ENCODE results near the gene CERK. TPM values are rescaled to one million over a fixed set of nuclear protein-coding genes. Genes with fewer than 3 reads are reported as not detected.

The CERK gene
- total RNA-seq, 4 donors from 2014 or later, result 19.2 to 46.2 (median 36.6) TPM

DNA sequence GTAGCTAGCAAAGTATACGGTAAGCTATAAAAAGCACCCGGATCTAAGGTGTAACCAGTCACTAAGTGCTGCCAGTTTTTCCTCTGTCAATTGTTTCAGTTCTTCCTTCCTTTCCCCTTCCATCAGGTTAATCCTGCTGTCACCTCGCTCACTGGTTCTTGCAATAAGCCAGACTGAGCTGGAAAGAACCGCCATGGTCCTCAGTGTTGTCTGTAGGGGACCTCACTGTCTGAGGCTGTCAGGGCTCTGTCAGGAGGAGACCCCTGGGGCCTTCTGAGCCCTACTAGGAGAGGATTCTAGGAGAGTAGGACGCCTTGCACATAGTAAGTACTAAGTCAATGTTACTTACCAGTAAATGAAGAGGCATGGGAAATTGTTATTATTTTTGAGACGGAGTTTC lies 23.0 kb upstream of the CERK start:
- Histone ChIP-seq H3K27me3 (no peaks in the 10 kb centered on the region), H3K27ac (no peak overlapping the region), H3K4me1 (peaks cover 25% of the 10 kb centered on the region), H3K4me3 (peak overlapping the region; percentile 73), H3K36me3 (no peaks in the 10 kb centered on the region), H3K9me3 (no peaks in the 10 kb centered on the region)
- no peak for DNase-seq (ENCODE audit: low spot score in 2 of 2)
- TF ChIP-seq, protein P1, sequence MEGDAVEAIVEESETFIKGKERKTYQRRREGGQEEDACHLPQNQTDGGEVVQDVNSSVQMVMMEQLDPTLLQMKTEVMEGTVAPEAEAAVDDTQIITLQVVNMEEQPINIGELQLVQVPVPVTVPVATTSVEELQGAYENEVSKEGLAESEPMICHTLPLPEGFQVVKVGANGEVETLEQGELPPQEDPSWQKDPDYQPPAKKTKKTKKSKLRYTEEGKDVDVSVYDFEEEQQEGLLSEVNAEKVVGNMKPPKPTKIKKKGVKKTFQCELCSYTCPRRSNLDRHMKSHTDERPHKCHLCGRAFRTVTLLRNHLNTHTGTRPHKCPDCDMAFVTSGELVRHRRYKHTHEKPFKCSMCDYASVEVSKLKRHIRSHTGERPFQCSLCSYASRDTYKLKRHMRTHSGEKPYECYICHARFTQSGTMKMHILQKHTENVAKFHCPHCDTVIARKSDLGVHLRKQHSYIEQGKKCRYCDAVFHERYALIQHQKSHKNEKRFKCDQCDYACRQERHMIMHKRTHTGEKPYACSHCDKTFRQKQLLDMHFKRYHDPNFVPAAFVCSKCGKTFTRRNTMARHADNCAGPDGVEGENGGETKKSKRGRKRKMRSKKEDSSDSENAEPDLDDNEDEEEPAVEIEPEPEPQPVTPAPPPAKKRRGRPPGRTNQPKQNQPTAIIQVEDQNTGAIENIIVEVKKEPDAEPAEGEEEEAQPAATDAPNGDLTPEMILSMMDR (IDR thresholded peaks at IDR 0.05), result no peak
- TF ChIP-seq EP300 (IDR thresholded peaks at IDR 0.05) (no peak), POLR2A (IDR thresholded peaks at IDR 0.05) (no peak), POLR2AphosphoS5 (IDR thresholded peaks at IDR 0.05) (no peak)
- 63% methylated on average over 6 of the region's 6 CpGs for WGBS

DNA sequence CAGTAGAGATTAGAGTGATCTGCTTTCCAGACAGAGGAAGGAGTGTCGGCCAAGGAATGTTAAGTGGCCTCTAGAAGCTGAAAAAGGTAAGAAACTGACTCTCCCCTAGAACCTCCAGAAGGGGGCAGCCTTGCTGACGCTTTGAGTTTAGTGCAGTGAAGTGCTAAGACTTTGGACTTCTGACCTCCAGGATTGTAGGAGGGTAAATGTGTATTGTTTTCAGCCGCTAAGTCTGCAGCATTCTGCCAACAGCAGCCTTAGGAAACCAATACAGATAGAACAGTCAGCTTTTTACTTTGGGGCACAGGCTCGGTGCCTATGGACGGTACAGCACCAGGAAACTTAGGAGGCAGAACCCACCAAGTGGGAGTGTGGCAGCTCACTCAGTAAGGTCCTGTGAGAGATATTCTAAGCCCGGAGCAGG lies 20.8 kb upstream of the CERK start:
- H3K27me3 ChIP-seq, result no peaks in the 10 kb centered on the region
- no peak overlapping the region for H3K27ac ChIP-seq
- no peak for DNase-seq (ENCODE audit: low spot score in 2 of 2)
- no peaks in the 10 kb centered on the region for H3K9me3 ChIP-seq
- TF ChIP-seq, protein P1 (IDR thresholded peaks at IDR 0.05), result peak; percentile 6 to 56
- TF ChIP-seq POLR2AphosphoS5 (IDR thresholded peaks at IDR 0.05) (no peak), POLR2A (IDR thresholded peaks at IDR 0.05) (no peak), EP300 (IDR thresholded peaks at IDR 0.05) (no peak)
- peaks cover 33% of the 10 kb centered on the region for H3K4me1 ChIP-seq
- no peak overlapping the region for H3K4me3 ChIP-seq
- WGBS, result 52% methylated on average over 6 of the region's 6 CpGs
- no peaks in the 10 kb centered on the region for H3K36me3 ChIP-seq

DNA sequence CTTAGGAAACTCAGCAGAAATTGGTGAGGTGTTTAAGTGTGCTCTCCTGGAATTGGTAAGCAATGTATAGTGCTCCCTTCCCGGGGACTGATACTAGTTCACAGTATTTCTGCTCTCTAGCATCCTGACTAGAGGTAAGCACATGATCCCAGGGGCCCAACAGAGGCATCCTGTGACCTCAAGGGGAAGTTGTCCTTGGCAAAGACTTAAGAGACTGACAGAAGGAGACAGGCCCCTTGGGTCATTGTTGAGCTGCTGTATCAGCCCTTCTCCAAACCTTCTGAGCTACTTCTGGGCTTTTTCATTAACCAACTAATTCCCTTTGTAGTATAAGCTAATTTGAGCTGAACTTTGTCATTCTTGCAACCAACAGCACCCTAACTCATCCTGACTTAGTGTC lies 20.1 kb upstream of the CERK start:
- no peaks in the 10 kb centered on the region for H3K9me3 ChIP-seq
- WGBS, result 71% methylated on average over 1 of the region's 1 CpG
- peaks cover 33% of the 10 kb centered on the region for H3K4me1 ChIP-seq
- H3K27ac ChIP-seq, result no peak overlapping the region
- no peak for TF ChIP-seq EP300 (IDR thresholded peaks at IDR 0.05)
- TF ChIP-seq, protein P1 (IDR thresholded peaks at IDR 0.05), result no peak
- TF ChIP-seq POLR2A (IDR thresholded peaks at IDR 0.05), result no peak
- no peak for TF ChIP-seq POLR2AphosphoS5 (IDR thresholded peaks at IDR 0.05)
- H3K36me3 ChIP-seq, result no peaks in the 10 kb centered on the region
- H3K4me3 ChIP-seq, result no peak overlapping the region
- no peak for DNase-seq (ENCODE audit: low spot score in 2 of 2)
- no peaks in the 10 kb centered on the region for H3K27me3 ChIP-seq

DNA sequence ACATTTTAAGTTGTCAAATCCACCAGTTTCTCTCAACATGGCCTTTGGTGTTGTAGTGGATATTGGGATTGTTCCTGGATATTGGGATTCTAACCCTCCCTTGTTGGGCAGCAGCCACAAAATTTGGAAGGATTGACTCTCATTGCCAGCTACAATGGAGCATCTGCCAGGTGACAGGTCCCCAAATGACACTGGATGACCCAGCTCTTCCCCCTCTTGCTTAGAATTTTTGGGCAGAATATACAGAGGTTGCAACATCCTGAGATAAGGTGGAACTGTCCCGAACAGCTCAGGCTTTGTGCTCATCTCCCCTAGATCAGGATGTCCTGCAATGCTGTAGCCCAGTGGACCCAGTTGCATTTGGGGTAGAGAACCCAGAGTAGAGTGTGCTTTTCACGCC lies 19.1 kb upstream of the CERK start:
- DNase-seq (ENCODE audit: low spot score in 2 of 2), result no peak
- H3K9me3 ChIP-seq, result no peaks in the 10 kb centered on the region
- peaks cover 40% of the 10 kb centered on the region for H3K4me1 ChIP-seq
- no peaks in the 10 kb centered on the region for H3K36me3 ChIP-seq
- 100% methylated on average over 2 of the region's 2 CpGs for WGBS
- no peaks in the 10 kb centered on the region for H3K27me3 ChIP-seq
- H3K4me3 ChIP-seq, result no peak overlapping the region
- no peak overlapping the region for H3K27ac ChIP-seq
- TF ChIP-seq POLR2A (IDR thresholded peaks at IDR 0.05), result no peak

DNA sequence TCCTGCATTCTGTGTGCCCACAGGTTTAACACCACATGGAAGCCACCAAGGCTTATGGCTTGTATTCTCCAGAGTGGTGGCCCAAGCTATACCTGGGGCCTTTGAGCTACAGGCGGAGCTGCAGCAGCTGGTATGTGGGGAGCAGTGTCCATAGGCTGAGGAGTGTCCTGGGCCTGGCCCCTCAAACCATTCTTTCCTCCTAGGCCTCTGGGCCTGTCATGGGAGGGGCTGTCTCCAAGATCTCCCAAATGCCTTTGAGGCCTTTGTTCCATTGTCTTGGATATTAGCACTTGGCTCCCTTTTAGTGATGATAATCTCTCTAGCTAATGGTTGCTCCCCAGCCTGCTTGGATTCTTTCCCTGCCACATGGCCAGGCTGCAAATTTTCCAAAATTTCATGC lies 18.0 kb upstream of the CERK start:
- TF ChIP-seq, protein P1 (IDR thresholded peaks at IDR 0.05), result no peak
- TF ChIP-seq EP300 (IDR thresholded peaks at IDR 0.05), result no peak
- no peak for TF ChIP-seq POLR2AphosphoS5 (IDR thresholded peaks at IDR 0.05)
- TF ChIP-seq POLR2A (IDR thresholded peaks at IDR 0.05), result no peak
- DNase-seq (ENCODE audit: low spot score in 2 of 2), result no peak
- WGBS, result 100% methylated on average over 1 of the region's 1 CpG
- no peaks in the 10 kb centered on the region for H3K36me3 ChIP-seq
- H3K4me3 ChIP-seq, result no peak overlapping the region
- H3K9me3 ChIP-seq, result no peaks in the 10 kb centered on the region
- no peak overlapping the region for H3K27ac ChIP-seq
- H3K4me1 ChIP-seq, result peaks cover 34% of the 10 kb centered on the region
- H3K27me3 ChIP-seq, result no peaks in the 10 kb centered on the region

DNA sequence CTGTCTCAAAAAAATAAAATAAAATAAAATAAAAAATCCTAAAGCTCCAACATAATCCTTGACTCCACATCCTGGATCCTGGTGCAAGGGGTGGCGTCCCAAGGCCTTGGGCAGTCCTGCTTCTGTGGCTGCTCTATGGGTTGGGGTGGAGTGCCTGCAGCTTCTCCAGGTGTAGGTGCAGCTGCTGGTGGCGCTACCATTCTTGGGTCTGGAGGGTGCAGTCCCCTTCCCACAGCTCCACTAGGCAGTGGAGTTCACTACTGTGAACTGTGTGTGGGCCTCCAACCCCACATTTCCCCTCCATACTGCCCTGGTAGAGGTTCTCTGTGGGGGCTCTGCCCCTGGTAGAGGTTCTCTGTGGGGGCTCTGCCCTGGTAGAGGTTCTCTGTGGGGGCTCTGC lies 17.5 kb upstream of the CERK start:
- no peaks in the 10 kb centered on the region for H3K36me3 ChIP-seq
- H3K9me3 ChIP-seq, result no peaks in the 10 kb centered on the region
- H3K4me3 ChIP-seq, result no peak overlapping the region
- peaks cover 35% of the 10 kb centered on the region for H3K4me1 ChIP-seq
- no peak for DNase-seq (ENCODE audit: low spot score in 2 of 2)
- no peaks in the 10 kb centered on the region for H3K27me3 ChIP-seq
- WGBS, result 83% methylated on average over 2 of the region's 2 CpGs
- TF ChIP-seq POLR2AphosphoS5 (IDR thresholded peaks at IDR 0.05), result no peak
- TF ChIP-seq, protein P1 (IDR thresholded peaks at IDR 0.05), result no peak
- TF ChIP-seq POLR2A (IDR thresholded peaks at IDR 0.05), result no peak
- no peak for TF ChIP-seq EP300 (IDR thresholded peaks at IDR 0.05)
- H3K27ac ChIP-seq, result no peak overlapping the region

Data from suprapubic skin (tissue), 4 donors.